Endothelial cell of umbilical vein (primary cell): ENCODE measurements around the gene EMC9. TPM values are rescaled to one million over a fixed set of nuclear protein-coding genes. Genes with fewer than 3 reads are reported as not detected.

ENCODE experiments used
- BruUV-seq: library from RNA; stranded (reverse); fragments of 400-500 nt; replicated peaks from 2 replicates; lab custom pipeline; 2021; lab: Mats Ljungman, UMichigan
- CTCF ChIA-PET: fragments of 300-600, 350-600 bp; sonication (Branson Sonifier 250); formaldehyde crosslinking; loops from one replicate; lab custom pipeline; 2021; ENCODE audit warnings: antibody characterized with exemption, inconsistent platforms; lab: Charles Lee
- POLR2A ChIA-PET: fragments of 300-600, 350-600 bp; sonication (Branson Sonifier 250); formaldehyde crosslinking; loops from one replicate; lab custom pipeline; 2021; ENCODE audit warnings: antibody characterized with exemption, inconsistent platforms; lab: Charles Lee
- DNase-seq: peaks from one replicate; pipeline ENCODE4 v3.0.0-alpha.2; 2011; ENCODE audit warnings: low read depth, low spot score
- FAIRE-seq: peaks from 2 replicates; lab custom pipeline; 2011; peaks lifted over from hg19 to GRCh38; lab: Jason Lieb, UNC
- H2AFZ ChIP-seq: 2 replicates; pipeline ENCODE4 v1.6.0; 2012; ENCODE audit warnings: low read depth, low read length, control low read depth, inconsistent platforms
- H3K27ac ChIP-seq: 2 replicates; pipeline ENCODE4 v1.5.1; 2011; ENCODE audit warnings: low read depth, mild to moderate bottlenecking, control low read depth, low read length, moderate library complexity; ENCODE audit not compliant: insufficient read depth
- H3K27me3 ChIP-seq, 2 experiments: 2 replicates each; pipeline versions ENCODE4 v1.6.0 to v1.6.1; 2011; ENCODE audit warnings: low read length in 2 of 2, mixed read lengths in 1 of 2; ENCODE audit not compliant: control insufficient read depth in 2 of 2, insufficient read depth in 2 of 2
- H3K36me3 ChIP-seq, 2 experiments: 2 replicates in 1 of 2; 3 replicates in 1 of 2; pipeline ENCODE4 v1.5.1; 2011; ENCODE audit warnings: low read length in 2 of 2, mild to moderate bottlenecking in 1 of 2, moderate library complexity in 1 of 2; ENCODE audit not compliant: control insufficient read depth in 2 of 2, insufficient read depth in 2 of 2; ENCODE audit errors: extremely low read depth in 1 of 2
- H3K4me1 ChIP-seq: 3 replicates; pipeline ENCODE4 v1.5.1; 2011; ENCODE audit warnings: mild to moderate bottlenecking, low read length; ENCODE audit not compliant: control insufficient read depth, insufficient read depth; ENCODE audit errors: extremely low read depth
- H3K4me2 ChIP-seq: 2 replicates; pipeline ENCODE4 v1.6.1; 2011; ENCODE audit warnings: low read length, control low read depth, mixed read lengths; ENCODE audit not compliant: insufficient read depth
- H3K4me3 ChIP-seq, 3 experiments: fragments of 200-600 bp in 1 of 3; sonication (generic), shearing (Covaris generic) in 1 of 3; replicated peaks in 1 of 3; 2 replicates each; pipeline ENCODE4 v1.5.1; 2011 to 2016; ENCODE audit warnings: control low read depth in 3 of 3, low read length in 3 of 3, mild to moderate bottlenecking in 2 of 3, inconsistent platforms in 1 of 3, low read depth in 1 of 3, moderate library complexity in 1 of 3; ENCODE audit not compliant: insufficient read depth in 1 of 3
- H3K79me2 ChIP-seq: 2 replicates; pipeline ENCODE4 v1.6.0; 2012; ENCODE audit warnings: low read length, inconsistent platforms; ENCODE audit not compliant: control insufficient read depth, insufficient read depth
- H3K9ac ChIP-seq: replicated peaks from 2 replicates; pipeline ENCODE3; 2011; ENCODE audit warnings: low read length, control low read depth; ENCODE audit not compliant: insufficient read depth; ENCODE audit errors: extremely low read depth
- H3K9me1 ChIP-seq: replicated peaks from 3 replicates; pipeline ENCODE4 v1.6.0; 2011; ENCODE audit warnings: mild to moderate bottlenecking, low read length; ENCODE audit not compliant: control insufficient read depth, insufficient read depth; ENCODE audit errors: extremely low read depth
- H3K9me3 ChIP-seq: replicated peaks from 2 replicates; pipeline ENCODE4 v1.5.1; 2012; ENCODE audit warnings: low read length, inconsistent platforms; ENCODE audit not compliant: control insufficient read depth, insufficient read depth
- H4K20me1 ChIP-seq: replicated peaks from 2 replicates; pipeline ENCODE3; 2011; ENCODE audit warnings: mild to moderate bottlenecking, low read length; ENCODE audit not compliant: control insufficient read depth, insufficient read depth; ENCODE audit errors: extremely low read depth
- CTCF ChIP-seq, 2 donors: IDR thresholded peaks; 1 replicate in 1 of 2; 2 replicates in 1 of 2; pipeline ENCODE4 v1.5.1; 2011; ENCODE audit warnings: low read length in 2 of 2, mild to moderate bottlenecking in 2 of 2, moderate library complexity in 2 of 2, control low read depth in 1 of 2, inconsistent platforms in 1 of 2, low read depth in 1 of 2; ENCODE audit not compliant: insufficient read depth in 1 of 2; ENCODE audit errors: extremely low read depth in 1 of 2
- EZH2 ChIP-seq: IDR thresholded peaks from 2 replicates; pipeline ENCODE4 v1.6.1; 2012; ENCODE audit warnings: borderline replicate concordance, low read depth, mild to moderate bottlenecking, moderate library complexity, low read length, inconsistent platforms; ENCODE audit not compliant: severe bottlenecking
- FOS ChIP-seq: IDR thresholded peaks from 2 replicates; pipeline ENCODE4 v1.6.1; 2011; ENCODE audit warnings: mild to moderate bottlenecking, low read length, moderate library complexity, borderline replicate concordance; ENCODE audit not compliant: insufficient read depth
- GATA2 ChIP-seq: IDR thresholded peaks from 2 replicates; pipeline ENCODE4 v1.7.0; 2011; ENCODE audit warnings: low read depth, mild to moderate bottlenecking, moderate library complexity, mixed read lengths, low read length; ENCODE audit not compliant: insufficient read length, insufficient read depth
- JUN ChIP-seq: IDR thresholded peaks from 2 replicates; pipeline ENCODE4 v1.6.1; 2011; ENCODE audit warnings: borderline replicate concordance, low read depth; ENCODE audit not compliant: insufficient read length, insufficient read depth
- MYC ChIP-seq: IDR thresholded peaks from one replicate; pipeline ENCODE4 v1.6.1; 2011; ENCODE audit warnings: mild to moderate bottlenecking, low read depth, low read length
- POLR2A ChIP-seq: IDR thresholded peaks from 2 replicates; pipeline ENCODE4 v1.6.1; 2012; ENCODE audit warnings: low read depth, mild to moderate bottlenecking, control low read depth, low read length
- POLR2AphosphoS5 ChIP-seq: IDR thresholded peaks from 2 replicates; pipeline ENCODE4 v1.6.1; 2012; ENCODE audit warnings: low read depth, mild to moderate bottlenecking, control low read depth, low read length, moderate library complexity; ENCODE audit not compliant: insufficient read depth
- dilution Hi-C: fragments of 300-500 bp; cut with MboI; formaldehyde crosslinking; loops from one replicate; pipeline ENCODE4 v1.15.0; 2019; ENCODE audit warnings: low sequenced_read_pairs; ENCODE audit not compliant: extremely low pct_ligation_motif_present
- intact Hi-C: fragments of 100-400 bp; cut with micrococcal nuclease; formaldehyde crosslinking; loops from one replicate; pipeline ENCODE4 v1.10.0; 2022
- polyA plus RNA-seq, 4 experiments: library from polyadenylated mRNA; depleted of rRNA in 3 of 4; stranded (reverse) in 3 of 4; unstranded in 1 of 4; fragments of >200 nt; gene quantifications; 2 replicates each; pipeline versions ENCODE4 v1.2.1 to v1.2.3, GENCODE V29; 2011 to 2012; ENCODE audit warnings: missing spikeins in 1 of 4
- total RNA-seq: library from RNA; stranded (reverse); gene quantifications from 2 replicates; pipeline ENCODE4 v1.2.3, GENCODE V29; 2021
- TF ChIP-seq, protein P1 (sequence below): IDR thresholded peaks from 2 replicates; pipeline ENCODE4 v1.6.1; 2011; ENCODE audit not compliant: insufficient read depth, insufficient read length

Gene EMC9
- total and polyA plus RNA-seq, 2 donors (not counting 3 experiments of a cell fraction or from before 2014, with no cell fraction given) = 21.8 to 31.8 TPM

GRCh38 chr14:24162093-24162492 is 20.7 kb upstream of the EMC9 start:
- H3K9me1 ChIP-seq = no peaks in the 10 kb centered on the region
- BruUV-seq = no TSS peak
- POLR2A ChIA-PET = interaction anchor here (1.6 kb wide), 1 partner anchor 16 kb away, joined by 6 read pairs; no protein-coding TSS in a partner anchor
- DNase-seq (no peak), FAIRE-seq (no peak)
- no peaks in the 10 kb centered on the region for H3K27me3 ChIP-seq
- H3K4me3 ChIP-seq = peak overlapping the region in 2 of 3 experiments; percentile 37 to 79
- peaks cover 26 to 57% of the 10 kb centered on the region in 2 experiments for H3K36me3 ChIP-seq
- dilution Hi-C loops = no loop called here
- CTCF ChIA-PET = interaction anchor here (1.0 to 3.4 kb wide), 11 partner anchors 13 to 188 kb away, joined by 3 to 63 read pairs (median 8); partner anchors contain the start of genes CIDEB, LTB4R2, PSME1 and PSME2
- intact Hi-C loops = no loop called here
- H3K79me2 ChIP-seq = peaks cover 9% of the 10 kb centered on the region
- no peaks in the 10 kb centered on the region for H4K20me1 ChIP-seq
- peak; percentile 15 for TF ChIP-seq POLR2AphosphoS5
- no peak for TF ChIP-seq MYC
- H3K27ac ChIP-seq = peak overlapping the region; percentile 78
- H3K9me3 ChIP-seq = no peaks in the 10 kb centered on the region
- H3K4me2 ChIP-seq = peak overlapping the region; percentile 91
- H2AFZ ChIP-seq = no peak overlapping the region
- peak overlapping the region; percentile 78 for H3K9ac ChIP-seq
- H3K4me1 ChIP-seq = peaks cover 16% of the 10 kb centered on the region

DNA sequence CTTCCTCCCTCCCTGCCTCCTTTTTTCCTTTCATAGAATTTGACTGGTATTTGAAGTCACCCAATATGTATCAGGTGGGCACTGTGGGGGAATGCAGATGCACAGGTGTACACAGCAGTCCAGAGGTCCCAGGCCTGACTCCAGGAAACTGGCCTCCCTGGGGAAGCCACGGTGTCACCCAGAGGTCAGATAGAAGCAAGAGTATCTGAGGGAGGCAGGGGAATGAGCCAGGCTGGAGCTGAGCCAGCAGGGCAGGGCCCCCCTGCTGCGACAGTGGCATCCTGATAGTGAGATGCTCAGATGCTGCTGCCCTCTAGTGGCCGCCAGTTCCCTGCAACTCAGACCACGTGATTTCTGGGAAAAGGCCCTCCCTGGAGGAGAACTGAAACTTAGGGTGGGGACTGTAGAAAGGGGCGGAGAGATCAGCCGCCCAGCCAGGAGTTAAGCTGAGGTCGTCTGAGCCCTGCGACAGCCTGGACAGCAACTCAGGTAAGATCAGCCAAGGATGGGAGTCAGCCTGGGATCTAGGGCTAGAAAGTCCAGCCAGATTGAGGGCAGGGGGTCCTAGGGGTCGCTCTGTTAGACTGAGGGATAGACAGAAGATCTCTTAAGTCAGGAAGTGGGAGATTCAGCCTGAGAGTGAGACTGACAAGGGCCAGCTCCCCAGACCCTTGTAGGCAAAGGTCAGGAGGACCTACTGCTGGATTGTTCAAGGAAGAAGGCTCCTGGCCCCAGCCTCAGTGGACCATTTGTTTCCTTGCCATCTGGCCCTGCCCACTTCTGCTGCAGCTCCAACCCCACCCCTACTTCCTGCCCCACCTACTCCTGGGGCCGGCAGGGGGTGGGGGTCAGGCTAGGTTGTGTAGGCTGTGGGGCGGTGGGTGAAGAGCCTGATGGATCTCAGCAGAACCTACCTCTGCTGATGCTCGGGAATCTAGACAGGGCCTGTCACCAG is 19.7 kb upstream of the EMC9 start, which contains the start of gene IRF9:
Gene IRF9, plus strand, starts transcription at position 416 of the 955 bp plus-strand sequence. CDS start 880 bp downstream, outside the sequence.
- Histone ChIP-seq H4K20me1 (no peaks in the 10 kb centered on the region), H3K27me3 (no peaks in the 10 kb centered on the region), H2AFZ (peak within 1 kb of the TSS; percentile 65), H3K4me3 (peak within 1 kb of the TSS; percentile 37 to 79 (median 67)), H3K36me3 (peaks cover 26 to 57% of the 10 kb centered on the region in 2 experiments), H3K79me2 (peaks cover 9% of the 10 kb centered on the region), H3K9me1 (no peaks in the 10 kb centered on the region), H3K27ac (peak within 1 kb of the TSS; percentile 78), H3K4me2 (peak within 1 kb of the TSS; percentile 91), H3K9ac (peak within 1 kb of the TSS; percentile 78), H3K4me1 (peaks cover 16% of the 10 kb centered on the region), H3K9me3 (no peaks in the 10 kb centered on the region)
- DNase-seq = peak; percentile 97
- dilution Hi-C loops (no loop called here), intact Hi-C loops (loop anchor here (1.0 to 2.0 kb wide), 10 partner anchors 14 to 146 kb away; partner anchors contain the start of genes CHMP4A, DCAF11, EMC9 and IPO4)
- TF ChIP-seq MYC (peak; percentile 58), CTCF (IDR thresholded peaks at IDR 0.05; ENCODE audit: extremely low read depth in 1 of 2, insufficient read depth in 1 of 2, low read depth in 1 of 2, low read length in 2 of 2) (peak; percentile 95 to 97), POLR2A (peak; percentile 88), JUN (no peak), POLR2AphosphoS5 (peak; percentile 68), FOS (no peak), GATA2 (no peak), EZH2 (no peak)
- TF ChIP-seq, protein P1, sequence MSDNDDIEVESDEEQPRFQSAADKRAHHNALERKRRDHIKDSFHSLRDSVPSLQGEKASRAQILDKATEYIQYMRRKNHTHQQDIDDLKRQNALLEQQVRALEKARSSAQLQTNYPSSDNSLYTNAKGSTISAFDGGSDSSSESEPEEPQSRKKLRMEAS = peak; percentile 93
- POLR2A ChIA-PET = interaction anchor here (1.0 to 1.6 kb wide), 3 partner anchors 15 to 24 kb away, joined by 3 to 6 read pairs (median 3); partner anchors contain the start of gene EMC9
- TSS peak; percentile 41 for BruUV-seq
- CTCF ChIA-PET = interaction anchor here (0.5 to 3.4 kb wide), 36 partner anchors 10 to 187 kb away, joined by 3 to 63 read pairs (median 5); partner anchors contain the start of genes CARMIL3, CHMP4A, CIDEB and DCAF11
- FAIRE-seq = peak; percentile 95
